HG02623 (cell line): Measurements from ENCODE around the gene MYO15B.

ENCODE experiments used
- ATAC-seq: cut with Tn5 transposase; IDR thresholded peaks from one replicate; pipeline ENCODE4 v1.9.1; 2021; ENCODE audit warnings: moderate library complexity; ENCODE audit not compliant: unreplicated experiment

Gene MYO15B

GRCh38 chr17:75622771-75623273 is 35.2 kb downstream of the MYO15B start:
- no peak for ATAC-seq

DNA sequence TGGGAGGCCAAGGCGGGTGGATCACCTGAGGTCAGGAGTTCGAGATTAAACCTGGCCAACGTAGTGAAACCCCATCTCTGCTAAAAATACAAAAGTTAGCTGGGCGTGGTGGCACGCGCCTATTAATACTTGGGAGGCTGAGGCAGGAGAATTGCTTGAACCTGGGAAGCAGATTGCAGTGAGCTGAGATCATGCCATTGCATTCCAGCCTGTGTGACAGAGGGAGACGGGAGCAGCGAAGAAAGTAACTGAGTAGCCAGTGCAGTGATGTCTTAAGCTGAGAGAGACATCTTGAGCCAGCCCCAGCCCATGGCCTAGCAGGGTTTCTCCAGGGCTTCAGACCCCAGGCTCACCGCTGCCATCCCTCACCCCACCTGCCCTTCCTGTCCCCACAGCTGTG is 35.8 kb downstream of the MYO15B start:
- no peak for ATAC-seq

GRCh38 chr17:75624021-75624420 is 36.4 kb downstream of the MYO15B start:
- no peak for ATAC-seq

DNA sequence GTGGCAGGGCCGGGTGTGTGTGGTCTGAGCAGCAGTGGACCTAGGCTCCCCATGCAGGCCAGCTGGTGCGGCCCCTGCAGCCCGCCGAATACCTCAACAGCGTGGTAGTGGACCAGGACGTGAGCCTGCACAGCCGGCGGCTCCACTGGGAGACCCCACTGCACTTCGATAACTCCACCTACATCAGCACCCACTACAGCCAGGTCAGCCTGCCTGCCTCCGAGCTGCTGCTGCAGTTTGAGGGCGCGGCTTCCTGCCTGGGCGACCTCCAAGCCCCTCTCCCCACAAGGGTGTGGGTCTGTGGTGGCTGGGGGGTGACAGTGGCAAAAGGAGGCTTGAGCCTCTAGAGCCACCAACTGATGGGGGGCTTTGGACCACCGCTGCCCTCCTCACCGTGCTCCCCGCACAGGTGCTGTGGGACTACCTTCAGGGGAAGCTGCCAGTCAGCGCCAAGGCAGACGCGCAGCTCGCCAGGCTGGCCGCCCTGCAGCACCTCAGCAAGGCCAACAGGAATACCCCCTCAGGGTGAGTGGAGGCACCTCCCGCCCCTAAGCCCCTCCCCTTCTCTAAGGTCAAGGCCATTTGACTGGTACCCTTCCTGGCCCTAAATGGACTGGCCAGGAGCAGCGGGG is 37.2 kb downstream of the MYO15B start:
- ATAC-seq = no peak

GRCh38 chr17:75625813-75626486 is 38.4 kb downstream of the MYO15B start:
- no peak for ATAC-seq

- no peak for ATAC-seq
Measured at GRCh38 chr17:75626496-75627038, 39.0 kb downstream of the MYO15B start.

DNA sequence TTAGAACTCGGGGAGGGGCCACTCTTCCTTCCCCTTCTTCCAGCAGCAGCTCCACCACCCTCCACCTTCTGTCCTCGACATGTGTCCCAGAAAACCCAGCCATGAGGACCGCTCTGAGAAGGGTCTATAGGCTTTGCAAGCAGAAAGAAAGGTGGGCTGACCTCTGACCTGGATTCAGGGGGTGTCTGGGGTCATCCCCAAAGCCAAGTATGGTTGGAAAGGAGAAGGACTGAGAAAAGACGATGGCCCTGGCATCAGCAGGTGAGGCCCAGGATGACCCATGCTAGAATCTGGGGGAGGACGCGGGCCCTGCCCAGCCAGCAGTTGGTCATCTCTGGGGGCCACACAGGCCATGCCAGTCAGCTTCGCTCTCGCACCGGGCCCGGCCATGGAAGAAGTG is 39.5 kb downstream of the MYO15B start:
- no peak for ATAC-seq

GRCh38 chr17:75628425-75628824 is 40.8 kb downstream of the MYO15B start:
- no peak for ATAC-seq

- no peak for ATAC-seq
Measured at GRCh38 chr17:75629157-75629556, 41.6 kb downstream of the MYO15B start.

GRCh38 chr17:75630071-75630917 is 42.7 kb downstream of the MYO15B start:
- no peak for ATAC-seq

- no peak for ATAC-seq
Measured at GRCh38 chr17:75631353-75631752, 43.8 kb downstream of the MYO15B start.

GRCh38 chr17:75632428-75632827 is 44.8 kb downstream of the MYO15B start:
- ATAC-seq = no peak

GRCh38 chr17:75632863-75633485 is 45.4 kb downstream of the MYO15B start, which contains the start of gene SMIM5:
TSS of gene SMIM5 (plus strand) at chr17:75633434. CDS start at chr17:75640202, 6,768 bp downstream.
- ATAC-seq = no peak

GRCh38 chr17:75633486-75634375 is 46.1 kb downstream of the MYO15B start:
- no peak for ATAC-seq

DNA sequence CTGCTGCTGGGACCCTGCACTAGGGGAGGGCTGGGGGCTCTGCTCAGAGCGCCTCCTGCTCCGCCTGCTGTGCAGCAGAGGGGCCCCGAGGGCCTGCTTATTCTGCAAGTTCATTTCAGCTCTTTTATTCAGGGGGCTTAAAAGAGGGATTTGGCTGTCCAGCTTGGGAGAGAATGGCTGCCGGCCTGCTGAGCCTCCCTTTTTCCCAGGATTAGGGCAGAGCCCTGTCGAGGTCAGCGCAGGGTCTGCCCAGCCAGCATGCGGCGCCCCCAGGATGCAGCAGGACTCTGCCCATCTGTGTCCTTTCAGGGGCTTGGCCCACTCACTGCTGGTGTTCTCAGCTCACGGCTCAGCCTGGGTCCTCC is 46.8 kb downstream of the MYO15B start:
- no peak for ATAC-seq

GRCh38 chr17:75634754-75635609 is 47.4 kb downstream of the MYO15B start:
- no peak for ATAC-seq

DNA sequence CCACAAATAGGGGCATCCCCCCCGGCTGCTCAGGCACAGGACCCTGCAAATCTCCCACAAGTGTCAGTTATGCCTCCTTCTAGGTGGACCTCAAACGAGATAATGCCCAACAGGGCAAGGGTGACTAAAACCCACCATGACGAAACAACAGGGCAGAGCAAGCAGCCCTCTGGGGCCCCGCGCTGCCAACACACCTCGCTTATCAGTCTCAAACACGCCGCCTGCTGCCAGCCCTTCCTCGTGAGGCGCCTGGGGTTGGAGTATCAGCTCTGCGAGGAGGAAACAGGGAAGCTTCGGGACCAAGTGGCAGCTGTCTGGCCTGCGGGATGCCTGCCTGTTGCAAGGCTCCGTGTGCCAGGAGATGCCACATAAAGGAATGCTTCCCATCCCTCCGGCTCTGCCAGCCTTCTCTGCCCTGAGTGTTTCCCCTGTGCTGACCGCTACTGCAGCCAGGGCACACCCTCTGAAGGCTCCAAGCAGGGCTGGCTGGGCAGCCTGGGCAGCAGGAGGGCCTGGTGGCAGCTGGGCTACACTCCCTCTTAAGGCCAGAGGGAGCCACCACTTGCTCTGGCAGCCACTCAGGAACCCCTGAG is 48.1 kb downstream of the MYO15B start:
- ATAC-seq = no peak

DNA sequence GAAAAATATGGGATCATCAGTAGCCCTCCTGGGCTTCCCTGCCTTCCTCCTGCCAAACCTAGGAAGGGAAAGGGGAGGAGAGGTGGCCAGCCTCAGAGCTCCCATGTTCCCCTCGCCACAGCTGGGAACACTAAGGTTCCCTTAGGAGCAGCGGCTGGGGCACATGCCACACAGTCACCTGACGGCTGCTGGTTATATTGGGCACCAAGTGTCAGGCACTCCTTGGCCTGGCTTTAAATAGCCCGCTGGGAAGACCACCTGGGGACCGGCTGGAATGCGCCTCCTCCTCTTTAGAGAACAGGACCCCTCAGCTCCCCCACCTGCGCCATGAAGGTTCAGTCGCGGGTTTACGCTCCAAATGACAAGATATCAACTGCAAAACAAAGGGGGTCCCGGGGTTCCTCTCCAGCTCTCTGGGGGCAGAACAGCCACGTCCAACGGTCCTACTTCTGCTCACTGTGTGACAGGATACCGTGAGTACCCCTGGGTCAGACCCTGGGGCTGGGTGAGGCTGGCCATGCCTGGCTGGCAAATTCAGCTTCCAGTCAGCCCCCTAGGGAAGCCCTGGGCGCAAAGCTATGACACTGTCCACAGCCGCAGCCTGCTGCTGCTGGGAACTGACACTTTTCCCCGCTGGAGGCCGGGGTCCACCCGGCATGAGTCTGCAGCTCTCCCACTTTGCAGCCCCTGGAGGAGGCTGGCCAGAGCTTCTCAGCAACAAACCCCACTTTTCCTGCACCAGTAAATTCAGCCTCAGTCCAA is 49.0 kb downstream of the MYO15B start:
- no peak for ATAC-seq
